Adipocyte (in vitro differentiated cells): Measurements from ENCODE around the gene ATXN7L1.
"Not testable (repeated sequence)": the region's sequence is repeated elsewhere in the genome, so short reads cannot be mapped to it uniquely, and the experiment has no call there.

Experiments used
- DNase-seq: peaks from one replicate; pipeline ENCODE4 v3.0.0-alpha.2; 2015; ENCODE audit warnings: low read depth
- H3K27me3 ChIP-seq: replicated peaks from 2 replicates; pipeline ENCODE4 v1.7.0; 2013; ENCODE audit warnings: mild to moderate bottlenecking, low read length, moderate library complexity; ENCODE audit not compliant: control insufficient read depth, insufficient read depth
- H3K36me3 ChIP-seq: 2 replicates; pipeline ENCODE4 v1.7.0; 2013; ENCODE audit warnings: low read length, mild to moderate bottlenecking, moderate library complexity; ENCODE audit not compliant: control insufficient read depth, insufficient read depth, severe bottlenecking
- H3K4me1 ChIP-seq: 2 replicates; pipeline ENCODE4 v1.7.0; 2013; ENCODE audit warnings: mild to moderate bottlenecking, low read length, moderate library complexity; ENCODE audit not compliant: control insufficient read depth, insufficient read depth
- H3K4me3 ChIP-seq: 2 replicates; pipeline ENCODE4 v1.7.0; 2013; ENCODE audit warnings: mild to moderate bottlenecking, low read length, moderate library complexity
- H3K9ac ChIP-seq: 2 replicates; pipeline ENCODE4 v1.7.0; 2013; ENCODE audit warnings: mild to moderate bottlenecking, low read length, moderate library complexity
- H3K9me3 ChIP-seq: 2 replicates; pipeline ENCODE4 v1.7.0; 2013; ENCODE audit warnings: mild to moderate bottlenecking, low read length, moderate library complexity; ENCODE audit not compliant: control insufficient read depth

Gene ATXN7L1

DNA sequence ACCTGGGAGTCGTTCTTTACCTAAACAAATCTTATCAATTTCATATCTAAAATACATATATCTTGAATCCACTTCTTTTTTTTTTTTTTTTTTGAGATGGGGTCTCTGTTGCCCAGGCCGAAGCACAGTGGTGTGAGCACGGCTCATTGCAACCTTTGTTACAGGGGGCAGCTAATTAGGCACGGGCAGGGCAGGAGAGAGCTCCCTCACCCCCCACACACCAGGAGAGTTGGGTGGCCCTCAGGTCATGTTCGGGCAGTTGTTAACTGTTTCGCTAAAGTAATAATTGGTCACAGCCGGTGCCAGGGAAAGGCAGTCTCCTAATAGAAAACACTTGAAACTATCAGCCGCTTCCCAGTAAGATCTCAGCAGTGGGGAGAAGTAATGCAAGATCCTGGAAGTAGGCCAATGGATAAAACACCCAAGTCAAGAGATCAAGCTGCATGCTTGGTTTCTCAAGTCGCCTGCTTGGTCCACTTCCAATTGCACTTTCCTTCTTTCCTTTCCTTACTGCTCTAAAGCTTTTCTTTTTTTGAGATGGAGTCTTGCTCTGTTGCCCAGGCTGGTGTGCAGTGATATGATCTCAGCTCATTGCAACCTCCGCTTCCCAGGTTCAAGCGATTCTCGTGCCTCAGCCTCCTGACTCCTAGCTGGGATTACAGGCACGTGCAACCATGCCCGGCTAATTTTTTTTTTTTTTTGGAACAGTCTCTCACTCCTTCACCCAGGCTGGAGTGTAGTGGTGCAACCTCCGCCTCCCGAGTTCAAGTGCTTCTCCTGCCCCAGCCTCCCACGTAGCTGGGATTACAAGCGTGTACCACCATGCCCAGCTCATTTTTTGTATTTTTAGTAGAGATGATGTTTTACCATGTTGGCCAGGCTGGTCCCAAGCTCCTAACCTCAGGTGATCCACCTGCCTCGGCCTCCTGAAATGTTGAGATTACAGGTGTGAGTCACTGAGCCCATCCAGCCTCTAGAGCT, 273.8 kb downstream of the ATXN7L1 start:
- Histone ChIP-seq H3K9ac (no peak overlapping the region), H3K4me3 (peak overlapping the region; percentile 59), H3K9me3 (no peaks in the 10 kb centered on the region), H3K4me1 (peaks cover 17% of the 10 kb centered on the region), H3K36me3 (peaks cover 3% of the 10 kb centered on the region), H3K27me3 (no peaks in the 10 kb centered on the region)
- peak; percentile 59 for DNase-seq

DNA sequence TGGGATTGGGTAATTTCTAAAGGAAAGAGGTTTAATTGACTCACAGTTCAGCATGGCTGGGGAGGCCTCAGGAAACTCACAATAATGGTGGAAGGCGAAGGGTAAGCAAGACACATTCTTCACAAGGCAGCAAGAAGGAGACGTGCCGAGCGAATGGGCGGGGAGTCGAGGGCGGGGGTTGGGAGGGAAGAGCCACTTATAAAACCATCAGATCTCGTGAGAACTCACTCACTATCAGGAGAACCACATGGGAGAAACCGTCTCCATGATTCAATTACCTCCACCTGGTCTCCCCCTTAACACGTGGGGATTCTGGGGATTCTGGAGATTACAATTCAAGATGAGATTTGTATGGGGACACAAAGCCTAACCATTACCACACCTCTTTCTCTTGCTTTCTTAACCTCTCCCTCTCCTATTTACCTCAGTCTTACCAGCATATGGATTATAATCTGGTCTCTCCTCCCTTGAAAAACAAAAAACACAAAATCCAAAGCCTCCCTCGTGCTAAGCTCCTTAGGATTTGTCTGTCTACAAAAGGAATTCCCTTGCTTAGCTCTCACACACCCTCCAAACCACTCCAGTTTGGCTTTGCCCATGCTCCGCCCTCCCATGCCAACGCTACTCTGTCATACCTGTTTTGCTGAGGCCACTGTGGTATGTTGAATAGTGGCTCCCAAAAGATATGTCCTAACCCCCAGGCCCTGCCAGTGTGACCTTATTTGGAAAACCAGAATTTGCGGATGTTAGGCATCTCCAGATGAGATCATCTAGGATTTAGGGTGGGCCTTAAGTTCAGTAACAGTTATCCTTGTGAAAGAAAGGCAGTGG, 275.5 kb downstream of the ATXN7L1 start:
- Histone ChIP-seq H3K4me1 (peaks cover 17% of the 10 kb centered on the region), H3K4me3 (no peak overlapping the region)
- DNase-seq: no peak

GRCh38 chr7:105599551-105599950, 276.8 kb downstream of the ATXN7L1 start:
- H3K4me1 ChIP-seq: peaks cover 17% of the 10 kb centered on the region
- H3K9ac ChIP-seq: no peak overlapping the region
- no peak overlapping the region for H3K4me3 ChIP-seq
- DNase-seq: peak; percentile 21
- peaks cover 3% of the 10 kb centered on the region for H3K36me3 ChIP-seq
- H3K27me3 ChIP-seq: peaks cover 4% of the 10 kb centered on the region
- H3K9me3 ChIP-seq: no peaks in the 10 kb centered on the region

More for the DNA sequence above, 275.5 kb downstream of the ATXN7L1 start:
- no peak overlapping the region for H3K9ac ChIP-seq
- H3K36me3 ChIP-seq: peaks cover 3% of the 10 kb centered on the region
- H3K27me3 ChIP-seq: peaks cover 4% of the 10 kb centered on the region
- H3K9me3 ChIP-seq: no peaks in the 10 kb centered on the region

DNA sequence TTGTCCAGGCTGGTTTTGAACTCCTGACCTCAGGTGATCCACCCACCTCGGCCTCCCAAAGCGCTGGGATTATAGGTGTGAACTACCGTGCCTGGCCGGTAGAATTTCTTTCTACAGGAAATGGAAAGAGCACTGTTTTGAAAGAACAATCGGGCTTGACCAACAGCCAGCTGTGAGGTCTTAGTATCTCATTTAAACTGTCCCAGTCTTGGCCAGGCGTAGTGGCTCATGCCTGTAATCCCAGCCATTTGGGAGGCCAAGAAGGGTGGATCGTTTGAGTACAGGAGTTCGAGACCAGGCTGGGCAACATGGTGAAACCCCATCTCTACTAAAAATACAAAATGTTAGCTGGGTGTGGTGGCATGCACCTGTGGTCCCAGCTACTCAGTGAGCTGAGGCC, 277.3 kb downstream of the ATXN7L1 start:
- H3K9ac ChIP-seq, H3K4me3 ChIP-seq, DNase-seq, H3K36me3 ChIP-seq, H3K9me3 ChIP-seq, H3K27me3 ChIP-seq: not testable (repeated sequence)
- peaks cover 17% of the 10 kb centered on the region for H3K4me1 ChIP-seq

DNA sequence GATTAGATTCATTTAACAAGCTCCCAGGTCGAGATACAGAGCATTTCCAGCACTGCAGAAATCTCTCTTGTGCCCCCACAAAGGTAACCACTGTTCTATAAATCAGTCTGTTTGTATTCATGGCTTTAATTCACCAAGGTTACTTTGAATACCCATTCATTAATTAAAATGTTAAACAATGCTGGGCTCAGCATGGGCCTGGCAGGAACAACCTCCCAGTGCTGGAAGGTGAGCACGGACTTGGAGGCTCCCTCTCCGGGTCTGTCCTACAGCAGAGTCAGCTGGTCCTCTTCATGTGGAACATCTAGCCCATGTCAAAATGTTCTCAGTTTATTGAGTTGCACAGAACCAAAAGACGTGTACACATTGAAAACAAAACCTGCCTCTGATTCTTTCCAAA, 279.5 kb downstream of the ATXN7L1 start:
- Histone ChIP-seq H3K9ac (no peak overlapping the region), H3K4me3 (no peak overlapping the region), H3K4me1 (peaks cover 5% of the 10 kb centered on the region), H3K36me3 (no peaks in the 10 kb centered on the region), H3K27me3 (peaks cover 4% of the 10 kb centered on the region), H3K9me3 (no peaks in the 10 kb centered on the region)
- no peak for DNase-seq

- H3K9ac ChIP-seq: no peak overlapping the region
- peaks cover 4% of the 10 kb centered on the region for H3K27me3 ChIP-seq
- H3K36me3 ChIP-seq: no peaks in the 10 kb centered on the region
- H3K9me3 ChIP-seq: no peaks in the 10 kb centered on the region
- no peak for DNase-seq
- peaks cover 3% of the 10 kb centered on the region for H3K4me1 ChIP-seq
- H3K4me3 ChIP-seq: no peak overlapping the region
Measured at GRCh38 chr7:105594034-105594433, 282.4 kb downstream of the ATXN7L1 start.

- Histone ChIP-seq H3K36me3 (no peaks in the 10 kb centered on the region), H3K9ac (no peak overlapping the region), H3K9me3 (no peaks in the 10 kb centered on the region), H3K27me3 (no peaks in the 10 kb centered on the region), H3K4me1 (peaks cover 4% of the 10 kb centered on the region), H3K4me3 (no peak overlapping the region)
- no peak for DNase-seq
Measured at GRCh38 chr7:105591522-105591921, 284.9 kb downstream of the ATXN7L1 start.

- Histone ChIP-seq H3K36me3 (no peaks in the 10 kb centered on the region), H3K27me3 (no peaks in the 10 kb centered on the region), H3K9me3 (no peaks in the 10 kb centered on the region), H3K4me3 (no peak overlapping the region), H3K4me1 (peaks cover 4% of the 10 kb centered on the region), H3K9ac (no peak overlapping the region)
- no peak for DNase-seq
Measured at GRCh38 chr7:105590793-105591192, 285.6 kb downstream of the ATXN7L1 start.

GRCh38 chr7:105589356-105590077, 286.9 kb downstream of the ATXN7L1 start:
- peak; percentile 92 for DNase-seq
- H3K4me3 ChIP-seq: no peak overlapping the region
- H3K9ac ChIP-seq: no peak overlapping the region
- no peaks in the 10 kb centered on the region for H3K36me3 ChIP-seq
- peaks cover 4% of the 10 kb centered on the region for H3K4me1 ChIP-seq
- H3K27me3 ChIP-seq: no peaks in the 10 kb centered on the region
- no peaks in the 10 kb centered on the region for H3K9me3 ChIP-seq

DNA sequence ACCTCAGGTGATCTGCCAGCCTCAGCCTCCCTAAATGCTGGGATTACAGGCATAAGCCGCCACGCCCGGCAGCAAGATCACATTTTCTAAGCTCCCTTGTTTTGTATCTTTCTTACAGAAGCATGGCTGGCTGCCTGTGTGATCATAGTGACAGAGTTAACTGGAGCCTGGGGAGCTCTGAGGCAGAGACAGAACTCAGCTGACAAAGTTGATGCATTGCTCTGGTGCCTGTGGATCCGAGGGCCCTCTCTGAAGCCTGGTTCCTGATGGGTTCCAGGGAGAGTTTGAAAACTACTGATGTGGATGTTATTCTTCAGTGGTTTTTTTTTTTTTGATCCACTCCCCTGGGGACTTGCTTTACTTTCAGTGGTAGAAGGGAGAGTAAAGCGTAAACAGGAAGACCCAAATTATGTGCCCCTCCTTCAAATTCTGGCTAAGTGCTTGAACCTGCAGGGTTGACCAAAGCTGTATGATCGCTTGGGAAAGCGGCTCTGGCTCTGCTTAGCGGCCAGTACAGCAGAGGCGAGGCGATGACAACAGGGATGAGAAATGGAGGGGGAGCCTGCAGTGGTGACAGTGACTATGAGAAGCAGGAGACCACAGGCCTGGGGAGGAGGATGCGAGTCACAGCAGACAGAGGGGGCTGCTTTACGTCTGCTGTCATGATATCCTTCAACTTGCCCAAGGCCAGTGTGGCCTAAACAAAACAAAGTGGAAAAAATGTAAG, 288.3 kb downstream of the ATXN7L1 start:
- DNase-seq: no peak
- Histone ChIP-seq H3K4me1 (peaks cover 4% of the 10 kb centered on the region), H3K36me3 (no peaks in the 10 kb centered on the region), H3K9me3 (no peaks in the 10 kb centered on the region), H3K4me3 (no peak overlapping the region), H3K27me3 (no peaks in the 10 kb centered on the region), H3K9ac (no peak overlapping the region)
